ENCODE data around the gene PROB1. TPM values are rescaled to one million over a fixed set of nuclear protein-coding genes. Genes with fewer than 3 reads are reported as not detected.

PROB1 gene
- total RNA-seq, 2 experiments from 2014 or later: 5.5 to 6.2 TPM

DNA sequence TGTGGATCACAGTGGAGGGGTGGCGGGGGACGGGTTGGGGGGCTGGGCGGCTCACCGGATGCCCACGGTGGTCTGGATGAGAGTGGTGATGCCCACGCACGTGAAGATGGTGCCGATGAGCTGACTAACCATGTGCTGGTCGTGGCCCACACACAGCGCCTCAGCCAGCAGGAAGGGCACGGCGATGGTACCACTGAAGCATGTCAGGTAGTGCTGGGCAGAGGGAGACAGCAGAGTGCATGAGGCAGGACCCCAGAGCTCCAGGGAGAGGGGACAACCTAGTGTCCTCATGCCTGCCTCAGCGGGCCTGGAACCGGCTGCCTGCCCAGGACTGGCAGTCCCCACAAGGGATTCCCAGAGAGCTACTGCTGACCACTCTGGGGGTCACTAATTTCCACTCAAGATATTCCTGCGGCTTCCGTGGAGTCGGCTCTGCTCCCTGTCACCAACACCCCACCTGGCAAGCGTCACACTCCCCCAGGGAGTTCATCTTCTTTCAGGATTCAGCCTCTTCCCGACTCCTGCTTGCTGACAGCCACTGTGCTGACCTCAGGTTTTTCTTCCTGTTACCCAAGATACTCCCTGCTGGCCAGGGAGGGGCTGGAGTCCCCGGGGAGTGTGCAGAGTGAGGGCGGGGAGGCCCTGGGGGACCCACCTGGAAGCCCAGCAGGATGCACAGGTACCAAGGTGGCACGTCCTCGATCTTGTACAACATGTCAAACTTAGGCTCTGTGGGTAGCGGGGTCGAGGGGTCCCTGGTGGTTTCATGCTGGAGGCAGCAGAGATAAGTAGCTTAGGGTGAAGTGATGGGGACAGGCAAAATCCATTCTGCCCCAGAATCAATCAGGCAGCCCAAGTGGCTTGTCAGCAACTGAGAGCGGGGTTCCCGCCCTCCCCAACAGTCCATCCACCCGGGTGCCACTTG is 12.8 kb downstream of the PROB1 start:
- H3K27ac Mint-ChIP-seq: no peak overlapping the region
- no peaks in the 10 kb centered on the region for H3K9me3 Mint-ChIP-seq
- peaks cover 24% of the 10 kb centered on the region for H3K4me1 Mint-ChIP-seq
- no peaks in the 10 kb centered on the region for H3K36me3 Mint-ChIP-seq
- no peaks in the 10 kb centered on the region for H3K27me3 Mint-ChIP-seq
- H3K4me3 Mint-ChIP-seq: no peak overlapping the region
- no peak for DNase-seq

DNA sequence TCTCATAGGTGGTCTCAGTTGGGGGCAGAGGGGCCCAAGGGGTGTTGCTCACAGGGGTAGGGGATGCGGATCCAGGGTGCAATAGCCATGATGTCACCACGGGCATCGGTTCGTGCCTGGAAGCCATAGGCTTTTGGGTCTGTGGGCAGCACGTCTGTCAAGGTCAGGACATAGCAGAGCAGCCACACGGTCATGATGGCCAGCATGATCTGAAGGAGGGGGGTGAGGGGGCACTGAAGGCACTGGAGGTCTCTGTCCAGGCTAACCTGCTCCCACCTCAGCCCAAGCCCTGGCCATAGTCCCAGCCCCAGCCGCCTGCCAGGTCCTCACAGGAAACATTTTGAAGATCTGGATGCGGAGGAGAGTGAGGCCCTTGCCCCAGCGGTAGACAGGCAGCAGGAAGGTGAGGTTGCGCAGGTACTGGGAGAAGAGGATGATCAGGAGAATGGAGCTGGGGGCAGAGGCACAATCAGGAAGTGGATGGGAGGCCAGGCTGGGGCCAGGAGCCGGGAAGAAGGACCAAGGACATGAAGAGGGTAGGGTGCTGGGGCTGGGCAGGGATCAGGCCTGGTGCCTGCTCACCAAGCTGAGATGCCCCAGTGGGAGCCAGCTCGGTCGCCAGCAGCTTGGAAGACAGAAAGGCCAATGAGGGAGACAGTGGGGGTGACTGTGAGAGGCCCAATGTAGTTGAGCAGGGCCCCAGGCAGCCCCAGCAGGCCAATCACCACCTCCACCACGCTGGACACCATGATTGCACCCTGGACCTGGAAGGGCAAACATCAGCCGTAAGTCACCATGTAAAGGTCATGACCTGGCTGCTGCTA is 15.1 kb downstream of the PROB1 start:
- no peaks in the 10 kb centered on the region for H3K36me3 Mint-ChIP-seq
- no peak for DNase-seq
- peaks cover 8% of the 10 kb centered on the region for H3K4me1 Mint-ChIP-seq
- H3K27me3 Mint-ChIP-seq: no peaks in the 10 kb centered on the region
- no peak overlapping the region for H3K4me3 Mint-ChIP-seq
- no peaks in the 10 kb centered on the region for H3K9me3 Mint-ChIP-seq
- no peak overlapping the region for H3K27ac Mint-ChIP-seq

DNA sequence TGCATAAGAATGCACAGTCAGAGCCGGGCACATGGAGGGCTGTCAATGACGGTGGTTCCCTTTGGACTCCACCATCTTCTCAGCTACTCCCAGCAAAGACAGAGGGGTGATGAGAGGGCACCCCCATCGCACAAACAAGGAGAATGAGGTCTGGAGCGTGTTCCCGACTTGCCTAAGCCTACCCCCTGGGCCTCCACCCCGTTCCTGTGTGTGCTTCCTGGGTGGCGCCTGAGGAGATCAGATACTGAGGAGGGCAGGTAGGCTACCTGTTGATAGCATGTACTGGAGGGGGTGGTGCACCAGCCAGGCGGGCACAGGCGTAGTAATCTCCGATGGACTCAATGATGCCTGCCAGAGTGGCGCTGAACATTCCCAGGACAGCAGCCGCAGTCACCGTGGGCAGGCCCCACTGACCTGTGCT is 16.0 kb downstream of the PROB1 start:
- H3K36me3 Mint-ChIP-seq: no peaks in the 10 kb centered on the region
- H3K27ac Mint-ChIP-seq: no peak overlapping the region
- no peak overlapping the region for H3K4me3 Mint-ChIP-seq
- H3K9me3 Mint-ChIP-seq: no peaks in the 10 kb centered on the region
- DNase-seq: no peak
- no peaks in the 10 kb centered on the region for H3K27me3 Mint-ChIP-seq
- H3K4me1 Mint-ChIP-seq: peaks cover 2% of the 10 kb centered on the region

DNA sequence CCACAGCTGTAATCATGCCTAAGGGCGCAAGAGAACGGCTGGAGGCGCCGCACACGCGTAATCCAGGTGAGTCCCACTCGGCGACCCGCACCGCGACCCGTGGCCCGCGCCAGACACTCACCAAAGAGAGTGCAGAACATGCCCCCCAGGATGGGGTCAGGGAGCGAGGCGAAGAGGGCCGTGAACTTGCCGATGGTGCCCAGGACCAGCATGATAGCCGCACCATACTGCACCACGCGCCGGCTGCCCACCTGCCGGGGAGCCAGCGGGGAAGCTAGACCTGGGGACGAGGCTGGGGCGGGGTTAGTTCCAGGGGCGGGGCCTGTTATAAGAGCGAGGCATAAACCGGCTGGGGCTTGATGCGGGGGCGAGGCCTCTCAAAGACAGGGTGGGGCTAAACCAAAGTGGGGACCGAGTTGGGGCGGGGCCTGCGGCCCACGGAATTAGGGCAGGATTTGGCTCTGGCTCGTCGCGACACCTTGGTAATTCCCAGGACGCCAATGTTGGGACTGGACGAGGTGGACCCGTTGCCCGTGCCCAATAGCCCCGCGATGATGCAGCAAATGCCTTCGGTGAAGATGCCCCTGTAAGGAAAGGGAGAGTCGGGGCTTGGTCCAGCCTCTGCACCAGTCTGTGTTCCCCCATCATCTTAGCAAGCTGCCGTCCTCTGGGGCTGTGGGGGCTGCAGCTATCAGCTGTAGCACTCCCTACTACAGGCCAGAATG is 16.6 kb downstream of the PROB1 start:
- Mint-ChIP-seq H3K4me1 (peaks cover 2% of the 10 kb centered on the region), H3K36me3 (no peaks in the 10 kb centered on the region)
- DNase-seq: no peak

DNA sequence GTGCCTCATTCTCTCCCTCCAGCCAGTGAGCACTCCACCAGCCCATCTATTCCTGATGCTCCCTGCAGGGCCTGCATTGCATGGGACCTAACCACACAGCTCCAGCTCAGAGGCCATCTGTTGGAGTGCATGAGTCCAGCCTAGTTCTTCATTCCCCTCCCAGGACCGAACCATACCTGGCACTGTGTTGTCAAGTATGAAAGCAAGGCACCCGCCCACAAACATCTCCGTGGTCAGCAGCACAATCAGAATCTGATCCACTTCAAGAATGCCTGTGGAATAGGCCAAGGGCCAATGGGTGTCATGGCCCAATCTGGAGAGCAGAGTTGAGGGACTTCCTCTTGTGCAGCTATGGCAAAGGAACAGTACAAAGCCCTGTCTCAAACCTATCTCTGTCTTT is 17.7 kb downstream of the PROB1 start:
- Mint-ChIP-seq H3K9me3 (no peaks in the 10 kb centered on the region), H3K27me3 (no peaks in the 10 kb centered on the region), H3K4me3 (no peak overlapping the region), H3K4me1 (peaks cover under 1% of the 10 kb centered on the region), H3K27ac (no peak overlapping the region), H3K36me3 (no peaks in the 10 kb centered on the region)
- no peak for DNase-seq

More for the DNA sequence above, 16.6 kb downstream of the PROB1 start:
- Mint-ChIP-seq H3K27me3 (no peaks in the 10 kb centered on the region), H3K4me3 (no peak overlapping the region), H3K9me3 (no peaks in the 10 kb centered on the region), H3K27ac (no peak overlapping the region)

DNA sequence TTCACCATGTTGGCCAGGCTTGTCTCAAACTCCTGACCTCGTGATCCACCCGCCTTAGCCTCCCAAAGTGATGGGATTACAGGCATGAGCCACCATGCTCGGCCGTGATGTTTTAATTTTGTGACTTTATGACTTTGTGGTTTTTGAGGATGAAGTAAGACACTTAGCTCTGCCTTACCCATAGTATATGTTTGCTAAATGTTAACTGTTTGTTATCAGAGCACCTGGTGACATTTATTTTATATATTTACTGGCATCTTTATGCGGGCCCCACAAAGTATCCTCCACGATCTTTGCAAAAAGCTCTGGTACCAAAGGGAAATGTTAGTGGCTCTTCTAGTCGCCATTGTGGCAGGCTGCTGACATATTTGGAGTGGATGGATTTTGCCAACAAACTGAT is 18.5 kb downstream of the PROB1 start:
- no peak overlapping the region for H3K4me3 Mint-ChIP-seq
- no peak for DNase-seq
- H3K27me3 Mint-ChIP-seq: no peaks in the 10 kb centered on the region
- no peaks in the 10 kb centered on the region for H3K9me3 Mint-ChIP-seq
- peaks cover 7% of the 10 kb centered on the region for H3K4me1 Mint-ChIP-seq
- no peak overlapping the region for H3K27ac Mint-ChIP-seq
- no peaks in the 10 kb centered on the region for H3K36me3 Mint-ChIP-seq

DNA sequence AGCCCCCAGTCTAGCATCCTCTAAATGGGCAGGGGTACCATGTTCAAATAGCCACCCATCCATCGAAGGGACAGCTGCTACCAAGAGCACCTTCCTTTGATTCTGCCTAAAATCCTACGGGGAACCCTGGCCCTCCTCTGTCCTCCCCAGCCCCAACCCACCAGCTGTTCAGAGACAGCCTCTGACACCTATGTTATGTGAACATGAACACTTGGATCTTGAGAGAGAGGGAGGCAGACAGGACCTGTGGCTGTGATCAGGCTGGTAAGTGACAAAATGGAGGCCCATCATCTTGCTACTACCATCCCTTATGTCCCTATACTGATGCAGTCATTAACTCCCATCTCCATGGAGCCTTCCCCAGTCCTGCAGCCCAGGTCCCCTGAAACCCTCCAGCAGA is 20.0 kb downstream of the PROB1 start:
- Mint-ChIP-seq H3K4me1 (peaks cover 10% of the 10 kb centered on the region), H3K4me3 (no peak overlapping the region), H3K27ac (no peak overlapping the region), H3K27me3 (no peaks in the 10 kb centered on the region), H3K9me3 (no peaks in the 10 kb centered on the region), H3K36me3 (peaks cover 1% of the 10 kb centered on the region)
- DNase-seq: no peak

DNA sequence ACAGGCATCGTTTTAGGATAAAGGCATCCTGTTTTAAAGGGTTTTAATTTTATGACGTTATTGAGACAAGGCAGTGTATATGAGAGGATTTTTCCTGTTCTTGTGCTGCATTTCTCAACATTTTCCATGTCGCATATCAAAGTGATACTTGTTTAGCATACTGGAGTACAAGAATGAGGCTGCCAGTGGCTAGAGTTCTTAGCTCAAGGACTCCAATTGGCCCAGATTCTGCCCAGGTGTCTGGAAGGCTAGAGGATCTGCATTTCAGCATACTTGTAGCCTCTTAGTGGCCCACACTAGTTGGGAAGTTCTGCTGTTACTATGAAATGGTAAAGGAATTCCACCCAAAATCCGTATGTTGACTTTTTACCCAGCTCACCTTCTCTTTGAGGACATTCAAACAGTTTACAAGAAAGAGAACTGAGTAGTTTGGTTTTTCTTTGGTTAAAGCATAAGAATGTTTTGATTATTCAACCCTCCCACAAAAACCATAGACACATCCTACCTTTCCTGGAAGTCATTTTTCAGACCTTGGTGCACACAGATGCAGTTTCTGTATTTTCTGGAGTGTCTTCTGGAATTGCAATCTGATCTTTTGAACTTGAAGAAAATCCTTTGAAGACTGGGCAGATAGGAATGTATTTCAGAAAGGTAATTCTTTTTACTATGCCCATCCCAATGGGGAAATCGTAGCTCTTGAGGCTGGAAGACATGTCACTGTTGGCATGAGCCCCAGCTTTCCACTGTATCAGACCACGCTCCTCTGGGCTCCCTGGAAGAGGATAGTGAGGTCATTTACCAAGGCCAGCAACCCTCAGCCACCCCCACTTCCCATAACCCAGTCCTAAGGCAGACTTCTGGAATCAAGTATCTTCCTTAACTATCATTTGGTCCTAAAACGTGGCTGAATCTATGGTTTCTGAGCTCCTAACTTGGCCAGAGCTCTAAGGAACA is 23.1 kb downstream of the PROB1 start:
- Mint-ChIP-seq H3K27ac (peak overlapping the region; percentile 35), H3K27me3 (no peaks in the 10 kb centered on the region), H3K4me3 (no peak overlapping the region), H3K9me3 (no peaks in the 10 kb centered on the region), H3K36me3 (peaks cover 1% of the 10 kb centered on the region), H3K4me1 (peaks cover 10% of the 10 kb centered on the region)
- no peak for DNase-seq

DNA sequence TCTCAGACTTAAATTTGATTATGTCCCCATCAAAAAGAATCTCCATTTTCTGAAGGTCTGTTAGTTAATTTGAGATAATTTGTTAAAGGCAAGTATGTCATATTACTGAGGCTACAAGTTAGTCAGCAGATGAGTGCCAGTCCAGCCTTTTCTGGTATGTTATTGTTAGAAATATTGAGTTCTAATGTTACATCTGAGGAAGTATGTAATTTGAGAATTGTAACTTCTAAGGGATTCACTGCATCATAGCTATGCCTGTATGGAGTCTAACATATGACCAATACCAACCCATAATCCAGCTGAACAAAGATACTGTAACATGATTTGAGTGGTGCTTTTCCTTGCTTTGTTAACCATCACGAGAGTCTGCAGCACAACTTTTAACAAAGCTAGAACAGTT is 25.7 kb downstream of the PROB1 start:
- no peak overlapping the region for H3K27ac Mint-ChIP-seq
- H3K27me3 Mint-ChIP-seq: no peaks in the 10 kb centered on the region
- no peak overlapping the region for H3K4me3 Mint-ChIP-seq
- no peaks in the 10 kb centered on the region for H3K9me3 Mint-ChIP-seq
- no peak for DNase-seq
- H3K4me1 Mint-ChIP-seq: peaks cover 10% of the 10 kb centered on the region
- H3K36me3 Mint-ChIP-seq: peaks cover 4% of the 10 kb centered on the region

DNA sequence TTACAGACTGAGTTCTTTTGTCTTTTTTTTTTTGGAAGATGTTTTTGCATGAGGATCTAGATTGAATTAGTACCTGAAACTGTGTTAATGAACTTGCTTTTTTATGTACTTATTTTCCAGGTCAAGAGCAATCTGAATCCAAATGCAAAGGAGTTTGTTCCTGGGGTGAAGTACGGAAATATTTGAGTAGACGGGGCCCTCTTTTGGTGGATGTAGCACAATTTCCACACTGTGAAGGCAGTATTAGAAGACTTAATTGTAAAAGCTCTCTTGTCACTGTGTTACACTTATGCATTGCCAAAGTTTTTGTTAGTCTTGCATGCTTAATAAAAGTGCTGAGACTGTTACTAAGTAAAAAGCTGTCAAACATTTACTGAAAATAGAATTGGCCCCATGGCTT is 26.3 kb downstream of the PROB1 start:
- Mint-ChIP-seq H3K27me3 (no peaks in the 10 kb centered on the region), H3K4me1 (peaks cover 14% of the 10 kb centered on the region), H3K36me3 (peaks cover 8% of the 10 kb centered on the region), H3K27ac (no peak overlapping the region), H3K4me3 (no peak overlapping the region), H3K9me3 (no peaks in the 10 kb centered on the region)
- no peak for DNase-seq

DNA sequence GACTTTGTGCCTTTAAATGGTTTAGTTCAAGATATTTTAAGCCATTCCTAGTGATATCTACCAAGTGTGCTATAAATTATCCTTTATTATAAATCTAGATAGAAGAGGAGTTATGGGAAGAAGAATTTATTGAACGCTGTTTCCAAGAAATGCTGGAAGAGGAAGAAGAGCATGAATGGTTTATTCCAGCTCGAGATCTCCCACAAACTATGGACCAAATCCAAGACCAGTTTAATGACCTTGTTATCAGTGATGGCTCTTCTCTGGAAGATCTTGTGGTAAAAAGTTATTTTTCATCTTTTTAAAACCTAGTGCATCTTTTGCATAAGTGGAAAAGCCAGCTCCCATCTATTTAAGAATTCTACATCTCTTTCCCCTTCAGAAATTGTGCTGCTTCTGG is 30.4 kb downstream of the PROB1 start:
- H3K4me3 Mint-ChIP-seq: no peak overlapping the region
- no peak for DNase-seq
- no peak overlapping the region for H3K27ac Mint-ChIP-seq
- peaks cover 18% of the 10 kb centered on the region for H3K36me3 Mint-ChIP-seq
- H3K27me3 Mint-ChIP-seq: no peaks in the 10 kb centered on the region
- H3K4me1 Mint-ChIP-seq: peaks cover 10% of the 10 kb centered on the region
- H3K9me3 Mint-ChIP-seq: no peaks in the 10 kb centered on the region

DNA sequence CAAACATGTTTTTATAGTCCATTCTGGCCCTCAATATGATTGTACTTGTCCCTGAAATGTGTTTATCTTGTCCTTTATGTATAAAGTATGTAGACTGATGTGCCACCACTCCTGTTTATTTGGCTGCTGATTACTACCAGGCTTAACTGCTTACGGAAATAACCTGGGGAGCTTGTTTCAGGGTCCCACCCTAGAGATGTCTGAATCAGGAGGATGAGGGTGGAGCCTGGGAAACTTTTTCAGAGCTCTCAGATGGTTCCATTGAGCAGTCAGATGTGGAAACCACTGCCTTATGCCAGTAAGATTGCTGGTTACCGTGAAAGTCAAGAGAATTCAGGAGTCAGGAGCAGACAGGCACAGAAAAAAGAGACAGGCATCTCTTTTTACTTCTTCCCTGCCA is 31.0 kb downstream of the PROB1 start:
- Mint-ChIP-seq H3K36me3 (peaks cover 18% of the 10 kb centered on the region), H3K27ac (no peak overlapping the region), H3K4me1 (peaks cover 10% of the 10 kb centered on the region), H3K9me3 (no peaks in the 10 kb centered on the region), H3K4me3 (no peak overlapping the region), H3K27me3 (no peaks in the 10 kb centered on the region)
- no peak for DNase-seq

DNA sequence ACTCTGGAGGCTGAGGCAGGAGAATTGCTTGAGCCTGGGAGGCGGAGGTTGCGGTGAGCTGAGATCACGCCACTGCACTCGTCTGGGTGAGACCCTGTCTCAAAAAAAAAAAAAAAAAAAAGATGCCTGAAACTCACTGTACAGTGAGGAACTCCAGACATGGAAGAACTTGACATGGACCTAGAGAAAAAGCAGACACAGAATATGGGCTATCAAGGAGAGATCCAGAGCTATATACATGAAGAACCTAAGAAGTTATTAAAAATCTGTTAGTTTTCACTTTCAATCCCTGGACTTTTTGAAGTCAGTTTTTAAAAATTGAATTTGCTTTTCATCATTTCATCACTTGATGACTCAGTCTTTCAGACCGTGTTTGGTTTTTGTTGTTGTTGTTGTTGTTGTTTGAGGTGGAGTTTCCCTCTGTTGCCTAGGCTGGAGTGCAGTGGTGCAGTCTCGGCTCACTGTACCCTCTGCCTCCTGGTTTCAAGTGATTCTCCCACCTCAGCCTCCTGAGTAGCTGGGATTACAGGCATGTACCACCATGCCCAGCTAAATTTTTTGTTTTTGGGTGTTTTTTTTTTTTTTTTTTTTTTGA is 33.0 kb downstream of the PROB1 start:
- Mint-ChIP-seq H3K27ac (no peak overlapping the region), H3K4me1 (peaks cover 14% of the 10 kb centered on the region), H3K27me3 (no peaks in the 10 kb centered on the region), H3K4me3 (no peak overlapping the region), H3K9me3 (no peaks in the 10 kb centered on the region), H3K36me3 (peaks cover 18% of the 10 kb centered on the region)
- DNase-seq: no peak

DNA sequence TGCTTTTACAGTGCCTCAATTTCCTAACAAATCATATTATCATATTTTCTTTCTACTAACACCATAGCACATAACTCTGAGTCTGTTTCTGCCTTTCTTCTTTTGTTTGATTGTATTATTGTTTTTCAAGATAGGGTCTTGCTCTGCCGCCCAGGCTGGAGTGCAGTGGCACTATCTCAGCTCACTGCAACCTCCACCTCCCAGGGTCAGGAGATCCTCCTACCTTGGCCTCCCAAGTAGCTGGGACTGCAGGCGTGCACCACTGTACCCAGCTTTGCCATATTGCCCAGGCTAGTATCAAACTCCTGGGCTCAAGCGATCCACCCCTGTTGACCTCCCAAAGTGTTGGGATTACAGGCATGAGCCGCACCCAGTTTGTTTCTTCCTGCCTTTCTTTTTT is 34.5 kb downstream of the PROB1 start:
- Mint-ChIP-seq H3K4me3 (no peak overlapping the region), H3K36me3 (peaks cover 23% of the 10 kb centered on the region), H3K27ac (no peak overlapping the region), H3K9me3 (no peaks in the 10 kb centered on the region), H3K4me1 (peaks cover 14% of the 10 kb centered on the region), H3K27me3 (no peaks in the 10 kb centered on the region)
- DNase-seq: no peak
